ENCODE measurements around the gene PDP2.

The PDP2 gene

GRCh38 chr16:66899945-66900710 lies 19.8 kb downstream of the PDP2 start:
- no peak for DNase-seq
- no peak overlapping the region for H3K27ac ChIP-seq (ENCODE audit: low read length)

GRCh38 chr16:66900721-66901441 lies 20.6 kb downstream of the PDP2 start:
- H4K20me1 ChIP-seq (ENCODE audit: insufficient read depth, low read length): no peaks in the 10 kb centered on the region
- ATAC-seq (ENCODE audit: insufficient read depth, low read depth) (no peak), DNase-seq (no peak)
- no peaks in the 10 kb centered on the region for H3K27me3 ChIP-seq (ENCODE audit: insufficient read depth, low read length, poor library complexity)
- H2AFZ ChIP-seq (ENCODE audit: low read depth, low read length): no peak overlapping the region
- no peak overlapping the region for H3K27ac ChIP-seq (ENCODE audit: low read length)
- H3K9me3 ChIP-seq (ENCODE audit: insufficient read depth, low read length, severe bottlenecking): no peaks in the 10 kb centered on the region
- TF ChIP-seq CTCF (IDR thresholded peaks at IDR 0.05; ENCODE audit: borderline replicate concordance, extremely low read depth, low read length, poor library complexity, severe bottlenecking): no peak
- no peak for TF ChIP-seq EZH2 (IDR thresholded peaks at IDR 0.05; ENCODE audit: borderline replicate concordance, low read depth, low read length, severe bottlenecking)
- no peaks in the 10 kb centered on the region for H3K4me1 ChIP-seq (ENCODE audit: insufficient read depth, low read length)
- no peaks in the 10 kb centered on the region for H3K36me3 ChIP-seq (ENCODE audit: insufficient read depth, low read length)
- H3K4me3 ChIP-seq (ENCODE audit: low read depth in 1 of 2, low read length in 2 of 2): no peak overlapping the region
- no peak overlapping the region for H3K9ac ChIP-seq (ENCODE audit: low read depth, low read length)
- no peak overlapping the region for H3K4me2 ChIP-seq (ENCODE audit: insufficient read depth, low read length)
- no peaks in the 10 kb centered on the region for H3K79me2 ChIP-seq (ENCODE audit: insufficient read depth, low read length)

More at GRCh38 chr16:66899945-66900710, 19.8 kb downstream of the PDP2 start:
- no peak overlapping the region for H3K4me3 ChIP-seq (ENCODE audit: low read depth in 1 of 2, low read length in 2 of 2)
- no peaks in the 10 kb centered on the region for H3K36me3 ChIP-seq (ENCODE audit: insufficient read depth, low read length)
- no peaks in the 10 kb centered on the region for H3K4me1 ChIP-seq (ENCODE audit: insufficient read depth, low read length)
- no peak overlapping the region for H3K9ac ChIP-seq (ENCODE audit: low read depth, low read length)
- TF ChIP-seq EZH2 (IDR thresholded peaks at IDR 0.05; ENCODE audit: borderline replicate concordance, low read depth, low read length, severe bottlenecking) (no peak), CTCF (IDR thresholded peaks at IDR 0.05; ENCODE audit: borderline replicate concordance, extremely low read depth, low read length, poor library complexity, severe bottlenecking) (no peak)
- no peaks in the 10 kb centered on the region for H3K79me2 ChIP-seq (ENCODE audit: insufficient read depth, low read length)
- no peak for ATAC-seq (ENCODE audit: insufficient read depth, low read depth)
- no peak overlapping the region for H3K4me2 ChIP-seq (ENCODE audit: insufficient read depth, low read length)
- peaks cover 1% of the 10 kb centered on the region; the same call in 1 of the 2 replicates for H4K20me1 ChIP-seq (ENCODE audit: insufficient read depth, low read length)
- no peaks in the 10 kb centered on the region for H3K9me3 ChIP-seq (ENCODE audit: insufficient read depth, low read length, severe bottlenecking)
- H2AFZ ChIP-seq (ENCODE audit: low read depth, low read length): no peak overlapping the region
- no peaks in the 10 kb centered on the region for H3K27me3 ChIP-seq (ENCODE audit: insufficient read depth, low read length, poor library complexity)

- Histone ChIP-seq H4K20me1 (ENCODE audit: insufficient read depth, low read length) (no peaks in the 10 kb centered on the region), H2AFZ (ENCODE audit: low read depth, low read length) (no peak overlapping the region), H3K4me1 (ENCODE audit: insufficient read depth, low read length) (no peaks in the 10 kb centered on the region), H3K9ac (ENCODE audit: low read depth, low read length) (no peak overlapping the region), H3K27ac (ENCODE audit: low read length) (no peak overlapping the region), H3K9me3 (ENCODE audit: insufficient read depth, low read length, severe bottlenecking) (no peaks in the 10 kb centered on the region), H3K79me2 (ENCODE audit: insufficient read depth, low read length) (no peaks in the 10 kb centered on the region), H3K27me3 (ENCODE audit: insufficient read depth, low read length, poor library complexity) (no peaks in the 10 kb centered on the region), H3K4me2 (ENCODE audit: insufficient read depth, low read length) (no peak overlapping the region), H3K4me3 (ENCODE audit: low read depth in 1 of 2, low read length in 2 of 2) (no peak overlapping the region), H3K36me3 (ENCODE audit: insufficient read depth, low read length) (no peaks in the 10 kb centered on the region)
- DNase-seq: no peak
- no peak for ATAC-seq (ENCODE audit: insufficient read depth, low read depth)
- TF ChIP-seq CTCF (IDR thresholded peaks at IDR 0.05; ENCODE audit: borderline replicate concordance, extremely low read depth, low read length, poor library complexity, severe bottlenecking) (no peak), EZH2 (IDR thresholded peaks at IDR 0.05; ENCODE audit: borderline replicate concordance, low read depth, low read length, severe bottlenecking) (no peak)
Measured at GRCh38 chr16:66901626-66902025, 21.3 kb downstream of the PDP2 start.
